GM23248 (cell line): ENCODE measurements around the gene STYXL2. TPM values are rescaled to one million over a fixed set of nuclear protein-coding genes. Genes with fewer than 3 reads are reported as not detected.

Source experiments
- DNase-seq: peaks from one replicate; pipeline ENCODE4 v3.0.0-alpha.2; 2015
- H2AFZ ChIP-seq: fragments of 200-600 bp; sonication (generic); 2 replicates; pipeline ENCODE4 v1.6.1; 2016; ENCODE audit warnings: antibody characterized with exemption
- H3F3A ChIP-seq: fragments of 200-600 bp; sonication (generic); 2 replicates; pipeline ENCODE4 v1.6.1; 2016; ENCODE audit warnings: mild to moderate bottlenecking, antibody characterized with exemption, mixed run types; ENCODE audit not compliant: insufficient read depth
- H3K27ac ChIP-seq: fragments of 200-600 bp; sonication (generic); 2 replicates; pipeline ENCODE4 v1.5.1; 2016; ENCODE audit warnings: mild to moderate bottlenecking
- H3K27me3 ChIP-seq: fragments of 200-600 bp; sonication (generic); replicated peaks from 2 replicates; pipeline ENCODE4 v1.6.1; 2016; ENCODE audit warnings: mild to moderate bottlenecking; ENCODE audit not compliant: insufficient read depth
- H3K36me3 ChIP-seq: fragments of 200-600 bp; sonication (generic); 2 replicates; pipeline ENCODE4 v1.6.1; 2016; ENCODE audit warnings: low read depth, mild to moderate bottlenecking
- H3K4me1 ChIP-seq: fragments of 200-600 bp; sonication (generic); 2 replicates; pipeline ENCODE4 v1.6.1; 2016; ENCODE audit warnings: mild to moderate bottlenecking; ENCODE audit not compliant: insufficient read depth
- H3K4me2 ChIP-seq: fragments of 200-600 bp; sonication (generic); one replicate; pipeline ENCODE4 v1.6.1; 2016; ENCODE audit warnings: mild to moderate bottlenecking; ENCODE audit not compliant: unreplicated experiment
- H3K4me3 ChIP-seq: fragments of 200-600 bp; sonication (generic); 2 replicates; pipeline ENCODE4 v1.5.1; 2016; ENCODE audit warnings: mild to moderate bottlenecking
- H3K79me2 ChIP-seq: fragments of 200-600 bp; sonication (generic); 2 replicates; pipeline ENCODE4 v1.6.1; 2016; ENCODE audit warnings: mild to moderate bottlenecking; ENCODE audit not compliant: insufficient read depth
- H3K9ac ChIP-seq: fragments of 200-600 bp; sonication (generic); 2 replicates; pipeline ENCODE4 v1.6.1; 2016; ENCODE audit warnings: mild to moderate bottlenecking
- H3K9me2 ChIP-seq: fragments of 200-600 bp; sonication (generic); 2 replicates; pipeline ENCODE4 v1.6.1; 2016; ENCODE audit warnings: mixed run types, mild to moderate bottlenecking, moderate library complexity; ENCODE audit not compliant: insufficient read depth
- H3K9me3 ChIP-seq: fragments of 200-600 bp; sonication (generic); one replicate; pipeline ENCODE4 v1.6.1; 2017; ENCODE audit warnings: low read depth
- H4K20me1 ChIP-seq: fragments of 200-600 bp; sonication (generic); 2 replicates; pipeline ENCODE4 v1.6.0; 2016; ENCODE audit not compliant: insufficient read depth
- EZH2 ChIP-seq: fragments of 200-600 bp; sonication (generic); IDR thresholded peaks from 2 replicates; pipeline ENCODE4 v1.6.1; 2018; ENCODE audit warnings: antibody characterized with exemption, mild to moderate bottlenecking; ENCODE audit not compliant: insufficient read depth, poor library complexity, severe bottlenecking
- EZH2phosphoT487 ChIP-seq: fragments of 200-600 bp; sonication (generic); IDR thresholded peaks from 2 replicates; pipeline ENCODE4 v1.6.1; 2018; ENCODE audit warnings: antibody characterized with exemption, moderate library complexity, mild to moderate bottlenecking, low read depth; ENCODE audit not compliant: insufficient read depth
- WGBS, 2 experiments: methylation state at CpG; one replicate each; pipeline ENCODE4 v1.1.6; 2015 to 2017; ENCODE audit warnings: low lambda C conversion rate in 2 of 2, low coverage in 1 of 2; ENCODE audit errors: missing lambda C conversion rate in 2 of 2; 5-methylcytosine and 5-hydroxymethylcytosine counted together
- in situ Hi-C: fragments of 300-500 bp; cut with MboI; formaldehyde crosslinking; loops from 2 replicates; pipeline ENCODE4 v1.15.0; 2020
- polyA plus RNA-seq: library from polyadenylated mRNA; unstranded; fragments of >200 nt; fragmentation: Nextera tagmentation; extraction: Ambion mirVana; gene quantifications from 2 replicates; pipeline ENCODE4 v1.2.1, GENCODE V29; 2016
- total RNA-seq: library from RNA; depleted of rRNA; stranded (reverse); fragments of >200 nt; shearing (Covaris generic); gene quantifications from 2 replicates; pipeline ENCODE4 v1.2.3, GENCODE V29; 2014

Gene STYXL2
- total and polyA plus RNA-seq, 2 experiments from 2014 or later: not detected

- H3K4me2 ChIP-seq: no peak overlapping the region
- H4K20me1 ChIP-seq: no peaks in the 10 kb centered on the region
- no peak for DNase-seq
- WGBS, 2 experiments: 40 to 52% methylated on average over 14 of the region's 14 CpGs
- H2AFZ ChIP-seq: no peak overlapping the region
- H3K4me1 ChIP-seq: no peaks in the 10 kb centered on the region
- no peak overlapping the region for H3K4me3 ChIP-seq
- no peaks in the 10 kb centered on the region for H3K9me2 ChIP-seq
- H3K79me2 ChIP-seq: no peaks in the 10 kb centered on the region
- in situ Hi-C loops: no loop called here
- H3K9ac ChIP-seq: no peak overlapping the region
- no peaks in the 10 kb centered on the region for H3F3A ChIP-seq
- H3K27me3 ChIP-seq: no peaks in the 10 kb centered on the region; the same call in 1 of the 2 replicates
- H3K36me3 ChIP-seq: no peaks in the 10 kb centered on the region
- H3K9me3 ChIP-seq: no peaks in the 10 kb centered on the region
- H3K27ac ChIP-seq: no peak overlapping the region
- TF ChIP-seq EZH2phosphoT487 (no peak), EZH2 (no peak)
Measured at GRCh38 chr1:167054946-167055630, 38.8 kb upstream of the STYXL2 start.

- H3K36me3 ChIP-seq: no peaks in the 10 kb centered on the region
- H3F3A ChIP-seq: no peaks in the 10 kb centered on the region
- H3K27ac ChIP-seq: no peak overlapping the region
- H3K9me2 ChIP-seq: no peaks in the 10 kb centered on the region
- H3K27me3 ChIP-seq: no peaks in the 10 kb centered on the region
- TF ChIP-seq EZH2phosphoT487 (no peak), EZH2 (no peak)
- H3K79me2 ChIP-seq: no peaks in the 10 kb centered on the region
- no peak overlapping the region for H3K4me3 ChIP-seq
- H3K4me1 ChIP-seq: no peaks in the 10 kb centered on the region
- no peak for DNase-seq
- H3K9ac ChIP-seq: no peak overlapping the region
- in situ Hi-C loops: no loop called here
- 48 to 57% methylated on average over 5 to 10 of the region's 10 CpGs for WGBS, 2 experiments
- H3K9me3 ChIP-seq: no peaks in the 10 kb centered on the region
- H3K4me2 ChIP-seq: no peak overlapping the region
- no peak overlapping the region for H2AFZ ChIP-seq
- H4K20me1 ChIP-seq: no peaks in the 10 kb centered on the region
Measured at GRCh38 chr1:167056529-167057231, 37.2 kb upstream of the STYXL2 start.

GRCh38 chr1:167057241-167057688, 36.6 kb upstream of the STYXL2 start:
- Histone ChIP-seq H3K27me3 (no peaks in the 10 kb centered on the region), H3K9me3 (no peaks in the 10 kb centered on the region), H3K9me2 (no peaks in the 10 kb centered on the region), H3K27ac (no peak overlapping the region), H4K20me1 (no peaks in the 10 kb centered on the region), H3K4me2 (no peak overlapping the region), H3K9ac (no peak overlapping the region), H3K4me3 (no peak overlapping the region), H3K4me1 (no peaks in the 10 kb centered on the region), H3K36me3 (no peaks in the 10 kb centered on the region), H3K79me2 (no peaks in the 10 kb centered on the region), H2AFZ (no peak overlapping the region), H3F3A (no peaks in the 10 kb centered on the region)
- in situ Hi-C loops: no loop called here
- peak; percentile 29 for DNase-seq
- TF ChIP-seq EZH2phosphoT487 (no peak), EZH2 (no peak)
- WGBS, 2 experiments: 48 to 57% methylated on average over 6 of the region's 6 CpGs

GRCh38 chr1:167059045-167059808, 34.6 kb upstream of the STYXL2 start:
- H4K20me1 ChIP-seq: no peaks in the 10 kb centered on the region
- peak overlapping the region; percentile 95 for H2AFZ ChIP-seq
- H3K27me3 ChIP-seq: no peaks in the 10 kb centered on the region
- H3F3A ChIP-seq: no peaks in the 10 kb centered on the region
- no peaks in the 10 kb centered on the region for H3K79me2 ChIP-seq
- H3K4me3 ChIP-seq: peak overlapping the region; percentile 35; the same call in 1 of the 2 replicates
- H3K27ac ChIP-seq: no peak overlapping the region
- peak; percentile 55 for DNase-seq
- H3K4me1 ChIP-seq: no peaks in the 10 kb centered on the region
- in situ Hi-C loops: no loop called here
- H3K4me2 ChIP-seq: peak overlapping the region; percentile 75
- no peaks in the 10 kb centered on the region for H3K9me3 ChIP-seq
- no peak overlapping the region; the same call in 1 of the 2 replicates for H3K9ac ChIP-seq
- TF ChIP-seq EZH2phosphoT487 (no peak), EZH2 (no peak)
- no peaks in the 10 kb centered on the region for H3K36me3 ChIP-seq
- 9 to 12% methylated on average over 14 to 17 of the region's 17 CpGs for WGBS, 2 experiments
- H3K9me2 ChIP-seq: no peaks in the 10 kb centered on the region
